Adrenal gland (tissue), 12 donors: ENCODE measurements around the gene PFDN5. TPM values are rescaled to one million over a fixed set of nuclear protein-coding genes. Genes with fewer than 3 reads are reported as not detected.

Experiments used
- DNase-seq, 7 donors: peaks; one replicate each; pipeline ENCODE4 v3.0.0-alpha.2; 2019 to 2020
- H3K27ac ChIP-seq, 5 donors: fragments of 200-600 bp; sonication (generic) in 4 of 5; 1 replicate in 3 of 5; 2 replicates in 2 of 5; pipeline versions ENCODE4 v1.5.1 to v1.8.0; 2016 to 2020; ENCODE audit warnings: mild to moderate bottlenecking in 1 of 5
- H3K27me3 ChIP-seq: fragments of 200-600 bp; 2 replicates; pipeline ENCODE4 v1.8.0; 2021
- H3K36me3 ChIP-seq, 2 donors: fragments of 200-600 bp; replicated peaks in 1 of 2; 1 replicate in 1 of 2; 2 replicates in 1 of 2; pipeline versions ENCODE4 v1.5.1 to v1.8.0; 2018 to 2022
- H3K4me1 ChIP-seq, 2 donors: fragments of 200-600 bp; replicated peaks in 1 of 2; 1 replicate in 1 of 2; 2 replicates in 1 of 2; pipeline versions ENCODE4 v1.5.1 to v1.8.0; 2018 to 2021
- H3K4me3 ChIP-seq, 4 donors: fragments of 200-600 bp; sonication (generic) in 3 of 4; one replicate each; pipeline ENCODE4 v1.5.1; 2016 to 2018
- H3K9me3 ChIP-seq, 3 donors: fragments of 200-600 bp; sonication (generic) in 1 of 3; replicated peaks in 1 of 3; 1 replicate in 2 of 3; 2 replicates in 1 of 3; pipeline versions ENCODE4 v1.5.1 to v1.8.0; 2016 to 2021
- CTCF ChIP-seq, 6 experiments: fragments of 450-650 bp in 4 of 6; fragments of 200-600 bp in 2 of 6; sonication (generic) in 1 of 6; IDR thresholded peaks; 1 replicate in 5 of 6; 2 replicates in 1 of 6; pipeline versions ENCODE4 v1.5.1 to v1.8.0; 2016 to 2021; ENCODE audit warnings: antibody characterized with exemption in 6 of 6, mild to moderate bottlenecking in 2 of 6, moderate library complexity in 1 of 6
- POLR2A ChIP-seq, 2 donors: fragments of 450-650 bp; IDR thresholded peaks; one replicate each; pipeline ENCODE4 v1.6.1; 2017; ENCODE audit warnings: antibody characterized with exemption in 2 of 2, mild to moderate bottlenecking in 2 of 2, moderate library complexity in 1 of 2
- WGBS, 4 donors: extraction: QIAGEN DNeasy Blood & Tissue Kit in 2 of 4; methylation state at CpG; one replicate each; pipeline versions ENCODE4 v1.1.5 to v1.1.7; 2013 to 2017; 5-methylcytosine and 5-hydroxymethylcytosine counted together
- intact Hi-C, 2 donors: fragments of 100-400 bp; cut with DNase I; formaldehyde crosslinking; loops; one replicate each; pipeline versions ENCODE4 v1.14.1 to v1.15.0; 2022 to 2023
- polyA plus RNA-seq, 3 donors: library from polyadenylated mRNA; stranded (reverse); fragments of 200-250 nt in 2 of 3; fragments of 350-450 nt in 1 of 3; fragmentation: Illumina TruSeq in 1 of 3; extraction: RNeasy Lipid Tissue Mini Kit (QIAGEN cat#74804) in 1 of 3; gene quantifications; one replicate each; pipeline ENCODE4 v1.2.3, GENCODE V29; 2013 to 2014
- total RNA-seq, 9 donors: library from RNA; depleted of rRNA in 4 of 9; stranded (reverse); fragments of >200 nt in 4 of 9; fragments of 120-200 nt in 1 of 9; fragmentation: NEBNext Ultra II Directional in 1 of 9; extraction: Animal tissue kit (Norgen Biotek cat#: 25700) in 1 of 9; gene quantifications; one replicate each; pipeline versions ENCODE4 v1.1.0 to v1.2.4, GENCODE V29; 2013 to 2023
- donor health status: healthy with polysubstance abuse.
- donor health status: Bipolar disorder and iron deficiency.
- donor health status: DM: yes; HTN: yes; CAD: no.
- donor health status: DM: no; HTN: no; CAD: no.
- donor health status: DM: no; HTN: no; CAD: no.
- donor health status: DM: yes; HTN: yes; CAD: no.

PFDN5 gene
- total and polyA plus RNA-seq, 12 donors, result 501 to 2,052 (median 793) TPM

DNA sequence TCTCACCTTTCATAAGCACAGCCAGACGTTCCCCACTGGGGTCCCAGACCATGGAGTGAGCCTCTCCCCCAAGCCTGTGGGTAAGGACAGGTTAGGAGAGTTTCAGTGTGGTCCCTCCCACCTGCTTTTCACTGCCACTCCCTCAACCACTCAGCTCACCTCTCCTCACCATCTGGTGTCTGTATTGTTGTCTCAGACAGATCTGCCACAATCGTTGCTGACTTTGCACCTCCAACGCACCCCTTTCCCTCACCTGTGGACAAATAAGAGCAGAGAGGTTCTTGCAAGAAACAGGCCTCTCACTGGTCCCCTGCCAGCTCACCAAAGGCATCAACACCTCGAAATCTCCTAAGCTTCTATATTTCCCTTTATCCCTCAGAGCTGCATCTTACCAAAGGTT, 12.9 kb downstream of the PFDN5 start:
- Histone ChIP-seq H3K4me3 (no peak overlapping the region), H3K9me3 (no peaks in the 10 kb centered on the region), H3K4me1 (peaks cover 0 to 1% of the 10 kb centered on the region in 2 donors), H3K36me3 (peaks cover 0 to 59% of the 10 kb centered on the region in 2 donors), H3K27ac (no peak overlapping the region), H3K27me3 (no peaks in the 10 kb centered on the region)
- intact Hi-C loops, result no loop called here
- whole genome bisulfite sequencing, 4 donors, result 64 to 79% (median 67%) methylated on average over 4 of the region's 4 CpGs
- TF ChIP-seq CTCF (IDR thresholded peaks at IDR 0.05) (no peak), POLR2A (IDR thresholded peaks at IDR 0.05) (no peak)
- no peak for DNase-seq

- no peaks in the 10 kb centered on the region for H3K9me3 ChIP-seq
- H3K36me3 ChIP-seq, result peaks cover 0 to 60% of the 10 kb centered on the region in 2 donors
- intact Hi-C loops, result no loop called here
- TF ChIP-seq CTCF (IDR thresholded peaks at IDR 0.05) (no peak), POLR2A (IDR thresholded peaks at IDR 0.05) (no peak)
- 57 to 99% (median 68%) methylated on average over 2 to 3 of the region's 3 CpGs for WGBS, 4 donors
- no peak overlapping the region for H3K27ac ChIP-seq
- H3K4me1 ChIP-seq, result no peaks in the 10 kb centered on the region
- no peak overlapping the region for H3K4me3 ChIP-seq
- no peaks in the 10 kb centered on the region for H3K27me3 ChIP-seq
- no peak for DNase-seq
Measured at GRCh38 chr12:53313996-53314395, 18.7 kb downstream of the PFDN5 start.

DNA sequence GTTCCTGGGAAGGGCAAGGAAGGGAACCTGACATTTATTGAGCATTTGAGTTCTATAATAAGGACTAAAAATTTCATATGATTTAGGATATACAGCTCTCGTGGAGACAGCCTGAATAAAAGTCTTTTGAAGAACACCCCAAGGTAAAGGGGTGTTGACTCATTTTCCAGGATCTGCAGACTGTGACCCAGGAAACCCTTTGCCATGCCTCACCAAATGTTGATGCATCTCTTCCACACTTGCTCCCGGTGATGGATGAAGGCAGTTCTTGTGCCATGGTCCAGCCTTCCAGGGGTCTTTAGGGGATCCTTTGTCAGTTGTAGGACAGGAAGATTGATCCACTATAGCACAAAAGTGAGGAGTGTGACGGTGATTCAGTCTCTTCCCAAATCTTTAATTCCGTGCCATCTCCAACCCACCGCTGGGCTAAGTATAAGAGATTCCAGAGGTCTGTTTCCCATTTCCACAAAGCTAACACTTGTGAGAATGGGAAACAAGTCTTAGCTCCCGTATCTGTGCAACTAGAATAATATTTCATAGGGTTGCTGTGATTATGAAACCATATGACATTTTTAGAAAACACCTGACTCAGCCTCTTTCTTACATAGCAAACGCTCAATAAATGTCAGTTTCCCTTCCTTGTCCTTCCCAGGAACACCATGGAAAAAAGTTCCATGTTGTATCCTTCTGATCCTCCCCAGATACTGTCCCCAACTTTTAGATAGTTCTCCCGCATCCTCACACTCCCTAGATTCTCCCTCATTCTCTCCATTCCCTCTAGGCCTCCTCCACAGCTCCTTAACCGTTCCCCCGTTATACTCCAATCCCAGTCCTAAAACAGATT, 25.2 kb downstream of the PFDN5 start:
- Histone ChIP-seq H3K27ac (peak overlapping the region; percentile 50 to 98 (median 88)), H3K4me1 (peaks cover 22 to 31% of the 10 kb centered on the region in 2 donors), H3K9me3 (no peaks in the 10 kb centered on the region), H3K27me3 (no peaks in the 10 kb centered on the region), H3K4me3 (peak overlapping the region; percentile 11 to 88 (median 78)), H3K36me3 (peaks cover 0 to 27% of the 10 kb centered on the region in 2 donors)
- intact Hi-C loops, result loop anchor here in 1 of 2 donors (10.0 kb wide), 1 partner anchor 184 kb away; the partner anchor contains the start of genes NPFF and TARBP2
- DNase-seq, result peak in 5 of 7 donors; percentile 35 to 59 (median 56)
- TF ChIP-seq POLR2A (IDR thresholded peaks at IDR 0.05) (peak in 1 of 2 donors; percentile 15), CTCF (IDR thresholded peaks at IDR 0.05) (no peak)
- 21 to 23% (median 22%) methylated on average over 10 of the region's 10 CpGs for WGBS, 4 donors

DNA sequence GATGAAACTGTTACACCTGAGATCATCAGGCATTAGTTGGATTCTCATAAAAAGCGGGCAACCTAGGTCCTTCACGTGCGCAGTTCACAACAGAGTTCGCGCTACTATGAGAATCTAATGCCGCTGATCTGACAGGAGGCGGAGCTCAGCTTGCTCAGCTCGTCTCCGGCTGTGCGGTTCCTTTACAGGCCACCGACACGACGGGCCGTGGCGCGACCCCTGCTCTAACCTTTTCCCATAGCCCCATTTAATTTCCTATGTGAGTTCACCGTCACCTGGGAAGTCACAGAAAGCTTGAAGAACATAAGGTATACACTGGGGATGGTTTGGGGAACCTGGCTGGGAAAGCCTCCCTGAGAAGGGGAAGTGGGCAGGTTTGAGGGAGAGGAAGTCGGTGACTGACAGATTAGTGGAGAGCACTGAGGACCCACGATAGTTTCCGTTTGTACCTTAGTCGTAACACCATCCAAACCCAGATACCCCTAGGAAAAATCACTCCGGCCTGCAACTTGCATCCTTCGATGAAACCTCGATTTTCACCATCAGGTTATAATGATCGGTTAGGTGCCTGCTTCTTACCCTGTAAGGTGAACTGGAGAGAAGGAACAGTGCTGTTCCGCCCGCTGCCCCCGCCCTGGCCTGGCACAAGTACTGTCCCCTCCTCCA, 28.9 kb downstream of the PFDN5 start:
- H3K9me3 ChIP-seq, result no peaks in the 10 kb centered on the region
- TF ChIP-seq POLR2A (IDR thresholded peaks at IDR 0.05), result no peak
- TF ChIP-seq CTCF (IDR thresholded peaks at IDR 0.05), result no peak
- peaks cover 0 to 2% of the 10 kb centered on the region in 2 donors for H3K36me3 ChIP-seq
- H3K4me1 ChIP-seq, result peaks cover 23 to 38% of the 10 kb centered on the region in 2 donors
- 36 to 47% (median 44%) methylated on average over 27 to 28 of the region's 28 CpGs for WGBS, 4 donors
- H3K27me3 ChIP-seq, result no peaks in the 10 kb centered on the region
- peak overlapping the region in 2 of 4 donors; percentile 37 to 66 for H3K4me3 ChIP-seq
- H3K27ac ChIP-seq, result peak overlapping the region in 4 of 5 donors; percentile 72 to 93 (median 82)
- DNase-seq, result peak in 2 of 7 donors; percentile 16 to 33
- intact Hi-C loops, result loop anchor here in 1 of 2 donors (10.0 kb wide), 1 partner anchor 181 kb away; the partner anchor contains the start of genes NPFF and TARBP2
